Prostate gland (tissue), 2 donors: ENCODE results near the gene PAPPA. TPM values are rescaled to one million over a fixed set of nuclear protein-coding genes. Genes with fewer than 3 reads are reported as not detected.

Source experiments
- DNase-seq: peaks from one replicate; pipeline ENCODE4 v3.0.0-alpha.2; 2019; ENCODE audit warnings: low spot score
- H3K27ac ChIP-seq, 2 donors: fragments of 200-600 bp; sonication (generic); 2 replicates each; pipeline ENCODE4 v1.5.1; 2017 to 2019
- H3K27me3 ChIP-seq: fragments of 200-600 bp; sonication (generic); replicated peaks from 2 replicates; pipeline ENCODE4 v1.5.1; 2019; ENCODE audit not compliant: insufficient read depth
- H3K36me3 ChIP-seq, 2 donors: fragments of 200-600 bp; sonication (generic); 1 replicate in 1 of 2; 2 replicates in 1 of 2; pipeline versions ENCODE4 v1.5.1 to v1.8.1; 2017 to 2019
- H3K4me1 ChIP-seq: fragments of 200-600 bp; sonication (generic); replicated peaks from 2 replicates; pipeline ENCODE4 v1.5.1; 2019
- H3K4me3 ChIP-seq, 2 donors: fragments of 200-600 bp; sonication (generic); 2 replicates each; pipeline ENCODE4 v1.5.1; 2017 to 2019
- H3K9me3 ChIP-seq: fragments of 200-600 bp; sonication (generic); 2 replicates; pipeline ENCODE4 v1.5.1; 2017
- POLR2A ChIP-seq: fragments of 450-650 bp; IDR thresholded peaks from one replicate; pipeline ENCODE4 v1.6.1; 2016; ENCODE audit warnings: antibody characterized with exemption, mild to moderate bottlenecking
- POLR2AphosphoS5 ChIP-seq: sonication (generic); formaldehyde crosslinking; IDR thresholded peaks from one replicate; pipeline ENCODE4 v1.6.1; 2017; ENCODE audit warnings: antibody characterized with exemption
- WGBS: methylation state at CpG from one replicate; pipeline ENCODE4 v1.1.5; 2018; 5-methylcytosine and 5-hydroxymethylcytosine counted together
- intact Hi-C: fragments of 100-400 bp; cut with DNase I; formaldehyde crosslinking; loops from one replicate; pipeline ENCODE4 v1.14.2; 2022
- total RNA-seq, 2 donors: library from RNA; depleted of rRNA; stranded (reverse); fragments of >200 nt; gene quantifications; one replicate each; pipeline ENCODE4 v1.1.0, GENCODE V29; 2016
- TF ChIP-seq, protein P1 (sequence below), 4 experiments: fragments of 200-600 bp in 2 of 4; fragments of 450-650 bp in 2 of 4; sonication (generic) in 2 of 4; IDR thresholded peaks; 1 replicate in 3 of 4; 2 replicates in 1 of 4; pipeline ENCODE4 v1.5.1; 2016 to 2019; ENCODE audit warnings: antibody characterized with exemption in 4 of 4, mild to moderate bottlenecking in 2 of 4, moderate library complexity in 2 of 4

The PAPPA gene
- total RNA-seq, 2 donors from 2014 or later = 0.27 to 1.8 TPM

- H3K9me3 ChIP-seq = no peaks in the 10 kb centered on the region
- 73% methylated on average over 5 of the region's 5 CpGs for WGBS
- H3K4me3 ChIP-seq = no peak overlapping the region
- no peak for TF ChIP-seq POLR2A
- TF ChIP-seq, protein P1, sequence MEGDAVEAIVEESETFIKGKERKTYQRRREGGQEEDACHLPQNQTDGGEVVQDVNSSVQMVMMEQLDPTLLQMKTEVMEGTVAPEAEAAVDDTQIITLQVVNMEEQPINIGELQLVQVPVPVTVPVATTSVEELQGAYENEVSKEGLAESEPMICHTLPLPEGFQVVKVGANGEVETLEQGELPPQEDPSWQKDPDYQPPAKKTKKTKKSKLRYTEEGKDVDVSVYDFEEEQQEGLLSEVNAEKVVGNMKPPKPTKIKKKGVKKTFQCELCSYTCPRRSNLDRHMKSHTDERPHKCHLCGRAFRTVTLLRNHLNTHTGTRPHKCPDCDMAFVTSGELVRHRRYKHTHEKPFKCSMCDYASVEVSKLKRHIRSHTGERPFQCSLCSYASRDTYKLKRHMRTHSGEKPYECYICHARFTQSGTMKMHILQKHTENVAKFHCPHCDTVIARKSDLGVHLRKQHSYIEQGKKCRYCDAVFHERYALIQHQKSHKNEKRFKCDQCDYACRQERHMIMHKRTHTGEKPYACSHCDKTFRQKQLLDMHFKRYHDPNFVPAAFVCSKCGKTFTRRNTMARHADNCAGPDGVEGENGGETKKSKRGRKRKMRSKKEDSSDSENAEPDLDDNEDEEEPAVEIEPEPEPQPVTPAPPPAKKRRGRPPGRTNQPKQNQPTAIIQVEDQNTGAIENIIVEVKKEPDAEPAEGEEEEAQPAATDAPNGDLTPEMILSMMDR (IDR thresholded peaks at IDR 0.05) = no peak
- TF ChIP-seq POLR2AphosphoS5 = no peak
- H3K27me3 ChIP-seq = no peaks in the 10 kb centered on the region
- intact Hi-C loops = no loop called here
- no peaks in the 10 kb centered on the region for H3K4me1 ChIP-seq
- H3K36me3 ChIP-seq = no peaks in the 10 kb centered on the region
- no peak overlapping the region for H3K27ac ChIP-seq
- no peak for DNase-seq
These were observed 108.9 kb downstream of the PAPPA start for GRCh38 chr9:116262448-116262847.

DNA sequence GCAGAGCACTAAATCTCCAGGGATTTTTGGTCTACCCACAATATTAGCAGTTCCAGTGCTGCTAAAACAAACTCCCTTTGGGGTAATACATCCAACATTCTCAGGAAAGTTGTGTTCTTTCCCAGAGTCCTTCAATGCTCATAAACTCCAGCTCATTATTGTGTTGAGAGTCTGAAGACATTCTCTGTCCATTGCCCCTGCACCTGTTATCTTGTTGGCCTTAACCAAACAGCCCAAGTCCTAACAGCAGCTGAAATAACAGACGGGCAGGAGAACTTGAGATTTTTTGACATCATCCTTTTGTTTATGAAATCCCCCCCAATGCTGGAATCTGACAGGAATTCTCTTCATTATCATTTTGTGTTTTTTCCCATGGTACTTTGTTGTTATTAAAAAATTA, 110.8 kb downstream of the PAPPA start:
- H3K9me3 ChIP-seq = no peaks in the 10 kb centered on the region
- no peaks in the 10 kb centered on the region for H3K4me1 ChIP-seq
- no peak for DNase-seq
- H3K27me3 ChIP-seq = no peaks in the 10 kb centered on the region
- WGBS = 63% methylated on average over 1 of the region's 1 CpG
- no peaks in the 10 kb centered on the region for H3K36me3 ChIP-seq
- intact Hi-C loops = no loop called here
- TF ChIP-seq, protein P1 (IDR thresholded peaks at IDR 0.05) = no peak
- TF ChIP-seq POLR2AphosphoS5 (no peak), POLR2A (no peak)
- no peak overlapping the region for H3K27ac ChIP-seq
- H3K4me3 ChIP-seq = no peak overlapping the region

DNA sequence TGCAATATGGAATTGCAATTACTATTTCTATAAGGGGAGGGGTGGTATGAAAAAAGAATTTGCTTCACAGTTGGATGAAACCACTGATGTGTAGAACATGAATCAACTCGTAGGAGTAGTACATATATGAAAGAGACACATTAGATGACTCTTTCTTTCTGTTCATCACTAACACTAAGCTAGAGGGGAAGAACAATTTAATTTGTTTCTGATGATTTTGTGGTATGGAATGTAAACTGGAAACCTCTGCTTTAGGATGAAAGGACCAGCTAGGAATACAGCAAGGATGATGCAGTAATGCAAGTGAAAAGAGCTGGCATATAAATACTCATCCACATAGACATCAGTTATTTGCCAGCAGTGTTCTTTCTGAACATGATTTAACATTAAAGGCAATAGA, 113.4 kb downstream of the PAPPA start:
- no peak for TF ChIP-seq POLR2AphosphoS5
- TF ChIP-seq POLR2A = no peak
- TF ChIP-seq, protein P1 (IDR thresholded peaks at IDR 0.05) = no peak
- 56% methylated on average over 1 of the region's 1 CpG for WGBS
- DNase-seq = no peak
- intact Hi-C loops = no loop called here
- Histone ChIP-seq H3K36me3 (no peaks in the 10 kb centered on the region), H3K4me3 (no peak overlapping the region), H3K9me3 (no peaks in the 10 kb centered on the region), H3K27ac (no peak overlapping the region), H3K4me1 (no peaks in the 10 kb centered on the region), H3K27me3 (no peaks in the 10 kb centered on the region)

- Histone ChIP-seq H3K4me1 (no peaks in the 10 kb centered on the region), H3K36me3 (no peaks in the 10 kb centered on the region), H3K27ac (no peak overlapping the region), H3K4me3 (no peak overlapping the region), H3K9me3 (no peaks in the 10 kb centered on the region), H3K27me3 (no peaks in the 10 kb centered on the region)
- 89% methylated on average over 2 of the region's 2 CpGs for WGBS
- DNase-seq = no peak
- intact Hi-C loops = no loop called here
- no peak for TF ChIP-seq POLR2AphosphoS5
- TF ChIP-seq, protein P1 (IDR thresholded peaks at IDR 0.05) = no peak
- TF ChIP-seq POLR2A = no peak
These were observed 115.7 kb downstream of the PAPPA start for GRCh38 chr9:116269250-116269649.

DNA sequence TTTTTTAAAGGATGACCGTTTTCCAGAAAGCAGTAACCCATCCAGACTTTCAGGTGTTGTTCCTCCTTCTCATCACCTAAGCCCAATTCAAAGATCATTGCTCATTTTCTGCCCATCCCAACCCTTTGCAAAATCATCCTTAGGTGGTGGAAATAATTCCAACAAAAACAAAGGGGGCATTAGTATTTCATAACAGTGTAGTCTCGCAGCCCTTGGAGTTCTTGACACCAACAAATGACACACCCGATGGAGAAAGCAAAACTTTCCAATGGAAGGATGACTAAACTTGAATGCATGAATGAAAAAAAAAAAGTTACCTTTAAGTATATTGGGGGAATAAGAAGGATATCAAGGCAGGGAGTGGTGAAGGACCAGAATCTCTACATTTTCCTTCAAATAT, 117.0 kb downstream of the PAPPA start:
- Histone ChIP-seq H3K4me3 (no peak overlapping the region), H3K9me3 (no peaks in the 10 kb centered on the region), H3K27ac (no peak overlapping the region), H3K36me3 (no peaks in the 10 kb centered on the region), H3K27me3 (no peaks in the 10 kb centered on the region), H3K4me1 (no peaks in the 10 kb centered on the region)
- WGBS = 98% methylated on average over 3 of the region's 3 CpGs
- no peak for TF ChIP-seq POLR2A
- no peak for TF ChIP-seq POLR2AphosphoS5
- TF ChIP-seq, protein P1 (IDR thresholded peaks at IDR 0.05) = no peak
- intact Hi-C loops = no loop called here
- no peak for DNase-seq
